ENCODE results near the gene ZNF784. TPM values are rescaled to one million over a fixed set of nuclear protein-coding genes. Genes with fewer than 3 reads are reported as not detected.

The ZNF784 gene
- total and polyA plus RNA-seq, 2 of the 13 experiments (the other 11 are each of a cell fraction or from before 2014, with no cell fraction given) = 4.1 to 4.2 TPM

GRCh38 chr19:55586976-55587668 is 37.2 kb downstream of the ZNF784 start (continued):
- TF ChIP-seq, protein P1, sequence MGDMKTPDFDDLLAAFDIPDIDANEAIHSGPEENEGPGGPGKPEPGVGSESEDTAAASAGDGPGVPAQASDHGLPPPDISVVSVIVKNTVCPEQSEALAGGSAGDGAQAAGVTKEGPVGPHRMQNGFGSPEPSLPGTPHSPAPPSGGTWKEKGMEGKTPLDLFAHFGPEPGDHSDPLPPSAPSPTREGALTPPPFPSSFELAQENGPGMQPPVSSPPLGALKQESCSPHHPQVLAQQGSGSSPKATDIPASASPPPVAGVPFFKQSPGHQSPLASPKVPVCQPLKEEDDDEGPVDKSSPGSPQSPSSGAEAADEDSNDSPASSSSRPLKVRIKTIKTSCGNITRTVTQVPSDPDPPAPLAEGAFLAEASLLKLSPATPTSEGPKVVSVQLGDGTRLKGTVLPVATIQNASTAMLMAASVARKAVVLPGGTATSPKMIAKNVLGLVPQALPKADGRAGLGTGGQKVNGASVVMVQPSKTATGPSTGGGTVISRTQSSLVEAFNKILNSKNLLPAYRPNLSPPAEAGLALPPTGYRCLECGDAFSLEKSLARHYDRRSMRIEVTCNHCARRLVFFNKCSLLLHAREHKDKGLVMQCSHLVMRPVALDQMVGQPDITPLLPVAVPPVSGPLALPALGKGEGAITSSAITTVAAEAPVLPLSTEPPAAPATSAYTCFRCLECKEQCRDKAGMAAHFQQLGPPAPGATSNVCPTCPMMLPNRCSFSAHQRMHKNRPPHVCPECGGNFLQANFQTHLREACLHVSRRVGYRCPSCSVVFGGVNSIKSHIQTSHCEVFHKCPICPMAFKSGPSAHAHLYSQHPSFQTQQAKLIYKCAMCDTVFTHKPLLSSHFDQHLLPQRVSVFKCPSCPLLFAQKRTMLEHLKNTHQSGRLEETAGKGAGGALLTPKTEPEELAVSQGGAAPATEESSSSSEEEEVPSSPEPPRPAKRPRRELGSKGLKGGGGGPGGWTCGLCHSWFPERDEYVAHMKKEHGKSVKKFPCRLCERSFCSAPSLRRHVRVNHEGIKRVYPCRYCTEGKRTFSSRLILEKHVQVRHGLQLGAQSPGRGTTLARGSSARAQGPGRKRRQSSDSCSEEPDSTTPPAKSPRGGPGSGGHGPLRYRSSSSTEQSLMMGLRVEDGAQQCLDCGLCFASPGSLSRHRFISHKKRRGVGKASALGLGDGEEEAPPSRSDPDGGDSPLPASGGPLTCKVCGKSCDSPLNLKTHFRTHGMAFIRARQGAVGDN (CRISPR knock-in tag; IDR thresholded peaks at IDR 0.05) = peak; percentile 48
- TF ChIP-seq ZNF629 (CRISPR knock-in tag; conservative IDR thresholded peaks at IDR 0.05) = peak; percentile 95
- no peak for TF ChIP-seq AKAP8 (CRISPR knock-in tag; IDR thresholded peaks at IDR 0.05)
- 0 out of 2 replicates have a peak, but pooled peaks have one; percentile 22 for TF ChIP-seq POLR2AphosphoS5 (IDR thresholded peaks at IDR 0.05; ENCODE audit: low read depth, low read length)
- TF ChIP-seq, protein P2, sequence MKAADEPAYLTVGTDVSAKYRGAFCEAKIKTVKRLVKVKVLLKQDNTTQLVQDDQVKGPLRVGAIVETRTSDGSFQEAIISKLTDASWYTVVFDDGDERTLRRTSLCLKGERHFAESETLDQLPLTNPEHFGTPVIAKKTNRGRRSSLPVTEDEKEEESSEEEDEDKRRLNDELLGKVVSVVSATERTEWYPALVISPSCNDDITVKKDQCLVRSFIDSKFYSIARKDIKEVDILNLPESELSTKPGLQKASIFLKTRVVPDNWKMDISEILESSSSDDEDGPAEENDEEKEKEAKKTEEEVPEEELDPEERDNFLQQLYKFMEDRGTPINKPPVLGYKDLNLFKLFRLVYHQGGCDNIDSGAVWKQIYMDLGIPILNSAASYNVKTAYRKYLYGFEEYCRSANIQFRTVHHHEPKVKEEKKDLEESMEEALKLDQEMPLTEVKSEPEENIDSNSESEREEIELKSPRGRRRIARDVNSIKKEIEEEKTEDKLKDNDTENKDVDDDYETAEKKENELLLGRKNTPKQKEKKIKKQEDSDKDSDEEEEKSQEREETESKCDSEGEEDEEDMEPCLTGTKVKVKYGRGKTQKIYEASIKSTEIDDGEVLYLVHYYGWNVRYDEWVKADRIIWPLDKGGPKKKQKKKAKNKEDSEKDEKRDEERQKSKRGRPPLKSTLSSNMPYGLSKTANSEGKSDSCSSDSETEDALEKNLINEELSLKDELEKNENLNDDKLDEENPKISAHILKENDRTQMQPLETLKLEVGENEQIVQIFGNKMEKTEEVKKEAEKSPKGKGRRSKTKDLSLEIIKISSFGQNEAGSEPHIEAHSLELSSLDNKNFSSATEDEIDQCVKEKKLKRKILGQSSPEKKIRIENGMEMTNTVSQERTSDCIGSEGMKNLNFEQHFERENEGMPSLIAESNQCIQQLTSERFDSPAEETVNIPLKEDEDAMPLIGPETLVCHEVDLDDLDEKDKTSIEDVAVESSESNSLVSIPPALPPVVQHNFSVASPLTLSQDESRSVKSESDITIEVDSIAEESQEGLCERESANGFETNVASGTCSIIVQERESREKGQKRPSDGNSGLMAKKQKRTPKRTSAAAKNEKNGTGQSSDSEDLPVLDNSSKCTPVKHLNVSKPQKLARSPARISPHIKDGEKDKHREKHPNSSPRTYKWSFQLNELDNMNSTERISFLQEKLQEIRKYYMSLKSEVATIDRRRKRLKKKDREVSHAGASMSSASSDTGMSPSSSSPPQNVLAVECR (CRISPR knock-in tag; IDR thresholded peaks at IDR 0.05; ENCODE audit: borderline replicate concordance) = peak; percentile 43; the same call in 1 of the 2 replicates
- peak; percentile 53; the same call in 1 of the 2 replicates for TF ChIP-seq ZMYM3 (CRISPR knock-in tag; IDR thresholded peaks at IDR 0.05)
- no peak for TF ChIP-seq KDM4B (CRISPR knock-in tag; IDR thresholded peaks at IDR 0.05)
- TF ChIP-seq ZBTB7A (CRISPR knock-in tag; IDR thresholded peaks at IDR 0.05) = 0 out of 2 replicates have a peak, but pooled peaks have one; percentile 28
- no peak for TF ChIP-seq ZNF510 (CRISPR knock-in tag; IDR thresholded peaks at IDR 0.05; ENCODE audit: low read depth)
- TF ChIP-seq HDAC1 (CRISPR knock-in tag; IDR thresholded peaks at IDR 0.05) = peak; percentile 39
- peak; percentile 37; the same call in 1 of the 2 replicates for TF ChIP-seq PHF21A (CRISPR knock-in tag; IDR thresholded peaks at IDR 0.05)
- TF ChIP-seq ZNF839 (CRISPR knock-in tag; IDR thresholded peaks at IDR 0.05; ENCODE audit: borderline replicate concordance) = peak; percentile 40; the same call in 1 of the 2 replicates
- TF ChIP-seq HMGXB4 (CRISPR knock-in tag; IDR thresholded peaks at IDR 0.05; ENCODE audit: borderline replicate concordance in 1 of 2, low read depth in 1 of 2) = no peak
- TF ChIP-seq ZNF263 (CRISPR knock-in tag; IDR thresholded peaks at IDR 0.05) = 0 out of 2 replicates have a peak, but pooled peaks have one; percentile 37
- no peak for TF ChIP-seq XRCC5 (optimal IDR thresholded peaks at IDR 0.05; ENCODE audit: low read length)
- TF ChIP-seq ZSCAN21 (CRISPR knock-in tag; IDR thresholded peaks at IDR 0.05; ENCODE audit: borderline replicate concordance) = 0 out of 2 replicates have a peak, but pooled peaks have one; percentile 6

Measured in HepG2 (cell line).